Endodermal cell (in vitro differentiated cells): ENCODE data around the gene VCAM1. TPM values are rescaled to one million over a fixed set of nuclear protein-coding genes. Genes with fewer than 3 reads are reported as not detected.

Experiments
- DNase-seq: peaks from one replicate; pipeline ENCODE4 v3.0.0-alpha.2; 2017
- H3K27ac ChIP-seq: 2 replicates; pipeline ENCODE4 v1.5.1; 2013; ENCODE audit warnings: mild to moderate bottlenecking, low read depth, low read length, moderate library complexity
- H3K27me3 ChIP-seq: 2 replicates; pipeline ENCODE4 v1.6.1; 2013; ENCODE audit warnings: mild to moderate bottlenecking, low read length, moderate library complexity; ENCODE audit not compliant: insufficient read depth, control insufficient read depth, poor library complexity, severe bottlenecking
- H3K36me3 ChIP-seq: 2 replicates; pipeline ENCODE4 v1.7.0; 2013; ENCODE audit warnings: mild to moderate bottlenecking, low read length, moderate library complexity; ENCODE audit not compliant: control insufficient read depth, insufficient read depth
- H3K4me1 ChIP-seq: one replicate; pipeline ENCODE4 v1.7.0; 2013; ENCODE audit warnings: low read length; ENCODE audit not compliant: control insufficient read depth, insufficient read depth
- H3K4me3 ChIP-seq: 2 replicates; pipeline ENCODE4 v1.5.1; 2013; ENCODE audit warnings: mild to moderate bottlenecking, low read length, moderate library complexity
- H3K9ac ChIP-seq: 2 replicates; pipeline ENCODE4 v1.6.1; 2013; ENCODE audit warnings: mild to moderate bottlenecking, low read length, moderate library complexity; ENCODE audit not compliant: poor library complexity, severe bottlenecking; ENCODE audit errors: extremely low read depth
- H3K9me3 ChIP-seq: 2 replicates; pipeline ENCODE4 v1.6.1; 2013; ENCODE audit warnings: mild to moderate bottlenecking, low read length, moderate library complexity; ENCODE audit not compliant: control insufficient read depth
- H3K27ac Mint-ChIP-seq: 2 replicates; pipeline ENCODE4 v1.8.0; 2020; ENCODE audit warnings: mixed read lengths
- H3K27me3 Mint-ChIP-seq: 2 replicates; pipeline ENCODE4 v1.8.0; 2021; ENCODE audit warnings: mild to moderate bottlenecking, mixed read lengths; ENCODE audit not compliant: insufficient read depth
- H3K36me3 Mint-ChIP-seq: 2 replicates; pipeline ENCODE4 v1.8.0; 2020; ENCODE audit warnings: low read depth, mixed read lengths
- H3K4me1 Mint-ChIP-seq: 2 replicates; pipeline ENCODE4 v1.8.0; 2020; ENCODE audit warnings: mixed read lengths
- H3K4me3 Mint-ChIP-seq: 2 replicates; pipeline ENCODE4 v1.8.0; 2020; ENCODE audit warnings: mild to moderate bottlenecking, moderate library complexity, mixed read lengths
- H3K9me3 Mint-ChIP-seq: 2 replicates; pipeline ENCODE4 v1.8.0; 2020; ENCODE audit warnings: mild to moderate bottlenecking, mixed read lengths
- CTCF ChIP-seq: fragments of 200-600 bp; sonication (generic); conservative IDR thresholded peaks from 2 replicates; pipeline ENCODE4 v1.5.0; 2021; ENCODE audit warnings: antibody characterized with exemption, mild to moderate bottlenecking
- WGBS, 2 experiments: methylation state at CpG; one replicate each; pipeline versions ENCODE4 v1.1.5 to v1.1.7; 2013; ENCODE audit warnings: missing lambda C conversion rate in 2 of 2, mixed read lengths in 1 of 2; ENCODE audit not compliant: insufficient coverage in 1 of 2, insufficient read length in 1 of 2; 5-methylcytosine and 5-hydroxymethylcytosine counted together
- long read RNA-seq, 4 experiments: library from polyadenylated mRNA in 2 of 4; library from RNA in 1 of 4; library from capped mRNA in 1 of 4; stranded (forward) in 3 of 4; unstranded in 1 of 4; transcript quantifications; one replicate each; pipeline ENCODE4 v2.0.0, GENCODE V29; 2020 to 2021; ENCODE audit warnings: inconsistent platforms in 1 of 4
- polyA plus RNA-seq, 2 experiments: library from polyadenylated mRNA; stranded (reverse); fragments of 50-300 nt; gene quantifications; one replicate each; pipeline ENCODE4 v1.2.3, GENCODE V29; 2013
- total RNA-seq, 2 donors: library from RNA; stranded (reverse); fragmentation: NEBNext Ultra II Directional in 1 of 2; extraction: Animal tissue kit (Norgen Biotek cat#: 25700) in 1 of 2; gene quantifications; 2 replicates in 1 of 2; 3 replicates in 1 of 2; pipeline ENCODE4 v1.2.1, GENCODE V29; 2021

VCAM1 gene
- 1 to 10 TPM; 1.4 to 1.7 TPM for total RNA-seq
- 10.9 TPM for polyA plus RNA-seq (2013, experiment 1 of 2)
- 7.2 TPM for polyA plus RNA-seq (2013, experiment 2 of 2)
- long read RNA-seq, experiment 1, result 0 reads
- long read RNA-seq, experiment 2, partial matches to known transcripts, result 4 of 7 reads
- long read RNA-seq, experiment 2, other reads (novel, unspliced or antisense), result 0 of 7 reads
- long read RNA-seq, experiment 3, transcript VCAM1-201 (9 exons, 3,083 nt), result major isoform, 13 of 15 reads
- long read RNA-seq, experiment 3, partial matches to known transcripts, result 1 of 15 reads
- long read RNA-seq, experiment 3, other reads (novel, unspliced or antisense), result 1 of 15 reads
- long read RNA-seq, experiment 4, partial matches to known transcripts, result 4 of 7 reads
- long read RNA-seq, experiment 4, other reads (novel, unspliced or antisense), result 1 of 7 reads

- Mint-ChIP-seq H3K36me3 (no peaks in the 10 kb centered on the region), H3K27ac (peak within 1 kb of the TSS; percentile 14), H3K9me3 (no peaks in the 10 kb centered on the region), H3K4me1 (peaks cover 6% of the 10 kb centered on the region), H3K27me3 (peaks cover 5% of the 10 kb centered on the region), H3K4me3 (peak within 1 kb of the TSS; percentile 13)
- Histone ChIP-seq H3K27me3 (no peaks in the 10 kb centered on the region), H3K9ac (no peak within 1 kb of the TSS), H3K27ac (no peak within 1 kb of the TSS), H3K4me1 (peaks cover 14% of the 10 kb centered on the region), H3K4me3 (peak within 1 kb of the TSS; percentile 81), H3K9me3 (no peaks in the 10 kb centered on the region), H3K36me3 (peaks cover 8% of the 10 kb centered on the region)
- WGBS, 2 experiments, result 24 to 44% methylated on average over 5 to 7 of the region's 7 CpGs
- TF ChIP-seq CTCF, result no peak
- DNase-seq, result peak; percentile 61
These were observed at the start of gene VCAM1 for GRCh38 chr1:100719490-100719889. Gene VCAM1, plus strand, starts transcription at chr1:100719742. Its CDS starts 119 bp downstream, at chr1:100719861.

GRCh38 chr1:100670083-100670482, 49.5 kb upstream of the VCAM1 start:
- no peak for DNase-seq
- Mint-ChIP-seq H3K4me1 (no peaks in the 10 kb centered on the region), H3K27me3 (peaks cover 5% of the 10 kb centered on the region), H3K9me3 (peaks cover 32% of the 10 kb centered on the region), H3K36me3 (no peaks in the 10 kb centered on the region), H3K27ac (no peak overlapping the region), H3K4me3 (no peak overlapping the region)
- H3K4me1 ChIP-seq, result no peaks in the 10 kb centered on the region
- H3K27me3 ChIP-seq, result no peaks in the 10 kb centered on the region
- no peak overlapping the region for H3K9ac ChIP-seq
- peaks cover 35% of the 10 kb centered on the region for H3K9me3 ChIP-seq
- no peaks in the 10 kb centered on the region for H3K36me3 ChIP-seq
- H3K4me3 ChIP-seq, result no peak overlapping the region
- 88% methylated on average over 1 of the region's 1 CpG; no CpG with 5 or more reads in 1 of the 2 experiments for WGBS, 2 experiments
- H3K27ac ChIP-seq, result no peak overlapping the region
- TF ChIP-seq CTCF, result no peak

GRCh38 chr1:100671601-100672000, 47.9 kb upstream of the VCAM1 start:
- no peak overlapping the region for H3K27ac ChIP-seq
- Mint-ChIP-seq H3K9me3 (peaks cover 31% of the 10 kb centered on the region), H3K27ac (no peak overlapping the region), H3K4me3 (no peak overlapping the region), H3K36me3 (no peaks in the 10 kb centered on the region), H3K27me3 (peaks cover 4% of the 10 kb centered on the region), H3K4me1 (no peaks in the 10 kb centered on the region)
- no peaks in the 10 kb centered on the region for H3K36me3 ChIP-seq
- peaks cover 35% of the 10 kb centered on the region for H3K9me3 ChIP-seq
- no peaks in the 10 kb centered on the region for H3K27me3 ChIP-seq
- H3K4me3 ChIP-seq, result no peak overlapping the region
- DNase-seq, result no peak
- no peaks in the 10 kb centered on the region for H3K4me1 ChIP-seq
- H3K9ac ChIP-seq, result no peak overlapping the region
- TF ChIP-seq CTCF, result no peak
